Lower leg skin (tissue), 4 donors: ENCODE results near the gene SDHC. TPM values are rescaled to one million over a fixed set of nuclear protein-coding genes. Genes with fewer than 3 reads are reported as not detected.
"Not testable (repeated sequence)": the region's sequence is repeated elsewhere in the genome, so short reads cannot be mapped to it uniquely, and the experiment has no call there.

Experiments used
- DNase-seq, 2 donors: peaks; one replicate each; pipeline ENCODE4 v3.0.0-alpha.2; 2019; ENCODE audit warnings: low spot score in 2 of 2
- H3K4me3 ChIP-seq: fragments of 200-600 bp; sonication (generic); 2 replicates; pipeline ENCODE4 v1.5.1; 2017; ENCODE audit warnings: mild to moderate bottlenecking, low read depth; ENCODE audit not compliant: poor library complexity, severe bottlenecking
- CTCF ChIP-seq, 3 donors: fragments of 450-650 bp; IDR thresholded peaks; one replicate each; pipeline ENCODE4 v1.5.1; 2016; ENCODE audit warnings: antibody characterized with exemption in 3 of 3, mild to moderate bottlenecking in 3 of 3, moderate library complexity in 2 of 3
- POLR2A ChIP-seq, 2 donors: fragments of 450-650 bp; IDR thresholded peaks; one replicate each; pipeline ENCODE4 v1.6.1; 2016 to 2017; ENCODE audit warnings: antibody characterized with exemption in 2 of 2, mild to moderate bottlenecking in 1 of 2, moderate library complexity in 1 of 2
- WGBS, 2 donors: methylation state at CpG; one replicate each; pipeline ENCODE4 v1.1.5; 2018; 5-methylcytosine and 5-hydroxymethylcytosine counted together
- intact Hi-C: fragments of 100-400 bp; cut with DNase I; formaldehyde crosslinking; loops from one replicate; pipeline ENCODE4 v1.15.0; 2023; ENCODE audit warnings: low total_unique reads
- total RNA-seq, 4 donors: library from RNA; depleted of rRNA; stranded (reverse); fragments of >200 nt; gene quantifications; one replicate each; pipeline ENCODE4 v1.1.0, GENCODE V29; 2016

Gene SDHC
- total RNA-seq, 4 donors from 2014 or later: 20.6 to 107 (median 52.2) TPM

DNA sequence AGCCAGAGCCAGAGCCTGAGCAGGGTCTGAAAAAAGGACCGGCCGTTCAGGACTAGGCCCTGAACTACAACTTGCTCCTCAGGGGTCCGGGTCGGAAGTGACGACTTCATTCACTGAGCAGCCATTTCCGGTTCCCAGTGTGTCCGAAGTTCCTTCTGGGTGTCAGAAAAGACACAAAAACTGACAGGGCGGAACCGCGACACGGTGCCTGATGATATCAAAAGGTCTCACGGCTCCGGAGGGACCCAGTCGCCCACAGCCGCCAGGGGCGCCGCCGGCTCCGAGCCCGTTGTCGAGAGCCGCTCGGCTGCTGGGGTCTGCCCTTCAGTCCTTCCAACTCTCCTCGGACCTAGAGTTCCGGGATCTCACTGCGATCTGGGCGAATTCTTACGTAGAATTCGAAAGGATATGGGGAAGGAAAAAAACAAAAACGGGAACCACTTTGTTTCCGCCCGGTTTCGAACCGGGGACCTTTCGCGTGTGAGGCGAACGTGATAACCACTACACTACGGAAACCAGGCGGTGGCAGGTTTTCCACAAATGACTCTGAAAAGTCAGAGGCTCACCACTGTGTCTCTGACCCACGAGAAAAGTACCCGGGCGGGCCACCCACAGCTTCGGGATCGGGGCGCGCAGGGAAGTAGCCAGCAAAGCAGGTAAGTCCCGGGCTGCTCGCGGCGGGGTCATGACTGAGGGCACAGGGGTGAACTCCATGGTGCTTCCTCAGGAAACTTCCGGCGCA is 85.2 kb downstream of the SDHC start:
- TF ChIP-seq POLR2A (IDR thresholded peaks at IDR 0.05): no peak
- TF ChIP-seq CTCF (IDR thresholded peaks at IDR 0.05): no peak
- intact Hi-C loops: no loop called here
- WGBS, 2 donors: 0% methylated on average over 51 to 53 of the region's 53 CpGs

GRCh38 chr1:161402446-161402845 is 88.3 kb downstream of the SDHC start:
- intact Hi-C loops: no loop called here
- 93 to 100% methylated on average over 3 of the region's 3 CpGs for WGBS, 2 donors
- no peak for DNase-seq
- TF ChIP-seq POLR2A (IDR thresholded peaks at IDR 0.05) (no peak), CTCF (IDR thresholded peaks at IDR 0.05) (no peak)
- no peak overlapping the region for H3K4me3 ChIP-seq

More for the DNA sequence above, 85.2 kb downstream of the SDHC start:
- peak; percentile 92 to 98 for DNase-seq
- H3K4me3 ChIP-seq: peak overlapping the region; percentile 69

GRCh38 chr1:161404051-161404597 is 89.9 kb downstream of the SDHC start:
- 76 to 87% methylated on average over 11 of the region's 11 CpGs for WGBS, 2 donors
- DNase-seq: no peak
- H3K4me3 ChIP-seq: no peak overlapping the region
- intact Hi-C loops: no loop called here
- TF ChIP-seq POLR2A (IDR thresholded peaks at IDR 0.05) (no peak), CTCF (IDR thresholded peaks at IDR 0.05) (no peak)

DNA sequence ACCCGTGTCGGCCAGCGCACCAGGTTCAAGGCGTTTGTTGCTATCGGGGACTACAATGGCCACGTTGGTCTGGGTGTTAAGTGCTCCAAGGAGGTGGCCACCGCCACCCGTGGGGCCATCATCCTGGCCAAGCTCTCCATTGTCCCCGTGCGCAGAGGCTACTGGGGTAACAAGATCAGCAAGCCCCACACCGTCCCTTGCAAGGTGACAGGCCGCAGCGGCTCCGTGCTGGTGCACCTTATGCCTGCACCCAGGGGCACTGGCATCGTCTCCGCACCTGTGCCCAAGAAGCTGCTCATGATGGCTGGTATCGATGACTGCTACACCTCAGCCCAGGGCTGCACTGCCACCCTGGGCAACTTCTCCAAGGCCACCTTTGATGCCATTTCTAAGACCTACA is 92.4 kb downstream of the SDHC start:
- H3K4me3 ChIP-seq, intact Hi-C loops, DNase-seq: not testable (repeated sequence)
- WGBS, 2 donors: 96 to 98% methylated on average over 16 to 17 of the region's 17 CpGs

- intact Hi-C loops: no loop called here
- DNase-seq: no peak
- no peak for TF ChIP-seq POLR2A (IDR thresholded peaks at IDR 0.05)
- TF ChIP-seq CTCF (IDR thresholded peaks at IDR 0.05): no peak
- no peak overlapping the region for H3K4me3 ChIP-seq
- WGBS, 2 donors: 93% methylated on average over 6 of the region's 6 CpGs
Observed at GRCh38 chr1:161407451-161407985, 93.3 kb downstream of the SDHC start.

GRCh38 chr1:161408429-161409052 is 94.4 kb downstream of the SDHC start:
- WGBS, 2 donors: 82 to 83% methylated on average over 3 of the region's 3 CpGs
- DNase-seq: no peak
- H3K4me3 ChIP-seq: no peak overlapping the region
- TF ChIP-seq CTCF (IDR thresholded peaks at IDR 0.05): no peak
- no peak for TF ChIP-seq POLR2A (IDR thresholded peaks at IDR 0.05)
- intact Hi-C loops: no loop called here

- intact Hi-C loops, DNase-seq, H3K4me3 ChIP-seq: not testable (repeated sequence)
- 81 to 82% methylated on average over 13 of the region's 13 CpGs for WGBS, 2 donors
Observed at GRCh38 chr1:161409848-161410635, 95.9 kb downstream of the SDHC start.

- intact Hi-C loops, H3K4me3 ChIP-seq, DNase-seq: not testable (repeated sequence)
- WGBS, 2 donors: 88% methylated on average over 4 of the region's 4 CpGs
Observed at GRCh38 chr1:161410636-161410970, 96.4 kb downstream of the SDHC start.
